ENCODE data around the gene MNDA. TPM values are rescaled to one million over a fixed set of nuclear protein-coding genes. Genes with fewer than 3 reads are reported as not detected.

The MNDA gene
- total RNA-seq: 1 to 10 TPM; 2.0 to 4.2 (median 3.6) TPM

- TF ChIP-seq POLR2AphosphoS5 (IDR thresholded peaks at IDR 0.05) (no peak), POLR2A (IDR thresholded peaks at IDR 0.05) (peak in 1 of 2 donors; percentile 27)
- 72% methylated on average over 5 of the region's 5 CpGs for WGBS
- Histone ChIP-seq H3K27me3 (no peaks in the 10 kb centered on the region), H3K4me3 (peak within 1 kb of the TSS; percentile 10), H3K27ac (no peak within 1 kb of the TSS), H3K9me3 (no peaks in the 10 kb centered on the region), H3K36me3 (no peaks in the 10 kb centered on the region), H3K4me1 (no peaks in the 10 kb centered on the region)
- no peak for DNase-seq (ENCODE audit: low spot score in 2 of 2)
Measured at GRCh38 chr1:158830904-158831507, at the start of gene MNDA. TSS of gene MNDA (plus strand) at chr1:158831351. CDS start at chr1:158842154, 10,803 bp downstream.

GRCh38 chr1:158793604-158794003 is 37.5 kb upstream of the MNDA start:
- no peak for DNase-seq (ENCODE audit: low spot score in 2 of 2)
- Histone ChIP-seq H3K27me3 (no peaks in the 10 kb centered on the region), H3K27ac (no peak overlapping the region), H3K4me1 (no peaks in the 10 kb centered on the region), H3K36me3 (no peaks in the 10 kb centered on the region), H3K4me3 (no peak overlapping the region), H3K9me3 (no peaks in the 10 kb centered on the region)
- no peak for TF ChIP-seq POLR2AphosphoS5 (IDR thresholded peaks at IDR 0.05)
- 77% methylated on average over 2 of the region's 2 CpGs for WGBS

- TF ChIP-seq POLR2A (IDR thresholded peaks at IDR 0.05): no peak
- no peak for TF ChIP-seq EP300 (IDR thresholded peaks at IDR 0.05)
- no peak overlapping the region for H3K4me3 ChIP-seq
- H3K27me3 ChIP-seq: no peaks in the 10 kb centered on the region
- DNase-seq (ENCODE audit: low spot score in 2 of 2): no peak
- no peaks in the 10 kb centered on the region for H3K36me3 ChIP-seq
- no peaks in the 10 kb centered on the region for H3K4me1 ChIP-seq
- H3K9me3 ChIP-seq: no peaks in the 10 kb centered on the region
- no peak overlapping the region for H3K27ac ChIP-seq
- WGBS: 57% methylated on average over 5 of the region's 6 CpGs
Measured at GRCh38 chr1:158794247-158794646, 36.9 kb upstream of the MNDA start.

GRCh38 chr1:158798531-158798930 is 32.6 kb upstream of the MNDA start:
- Histone ChIP-seq H3K27me3 (no peaks in the 10 kb centered on the region), H3K4me1 (no peaks in the 10 kb centered on the region), H3K27ac (no peak overlapping the region), H3K36me3 (no peaks in the 10 kb centered on the region), H3K9me3 (no peaks in the 10 kb centered on the region), H3K4me3 (no peak overlapping the region)
- TF ChIP-seq CTCF (IDR thresholded peaks at IDR 0.05) (no peak), POLR2AphosphoS5 (IDR thresholded peaks at IDR 0.05) (no peak)
- no peak for DNase-seq (ENCODE audit: low spot score in 2 of 2)
- WGBS: 49% methylated on average over 3 of the region's 3 CpGs

GRCh38 chr1:158799689-158800088 is 31.5 kb upstream of the MNDA start:
- H3K9me3 ChIP-seq: no peaks in the 10 kb centered on the region
- no peak overlapping the region for H3K27ac ChIP-seq
- no peaks in the 10 kb centered on the region for H3K27me3 ChIP-seq
- no peaks in the 10 kb centered on the region for H3K36me3 ChIP-seq
- 72% methylated on average over 4 of the region's 4 CpGs for WGBS
- DNase-seq (ENCODE audit: low spot score in 2 of 2): no peak
- no peak overlapping the region for H3K4me3 ChIP-seq
- TF ChIP-seq POLR2A (IDR thresholded peaks at IDR 0.05) (no peak), POLR2AphosphoS5 (IDR thresholded peaks at IDR 0.05) (no peak), EP300 (IDR thresholded peaks at IDR 0.05) (no peak), CTCF (IDR thresholded peaks at IDR 0.05) (no peak)
- H3K4me1 ChIP-seq: no peaks in the 10 kb centered on the region

- H3K4me3 ChIP-seq: no peak overlapping the region
- H3K9me3 ChIP-seq: no peaks in the 10 kb centered on the region
- TF ChIP-seq CTCF (IDR thresholded peaks at IDR 0.05): no peak
- no peak for TF ChIP-seq EP300 (IDR thresholded peaks at IDR 0.05)
- no peak for TF ChIP-seq POLR2AphosphoS5 (IDR thresholded peaks at IDR 0.05)
- TF ChIP-seq POLR2A (IDR thresholded peaks at IDR 0.05): no peak
- DNase-seq (ENCODE audit: low spot score in 2 of 2): no peak
- H3K27me3 ChIP-seq: no peaks in the 10 kb centered on the region
- no peak overlapping the region for H3K27ac ChIP-seq
- H3K36me3 ChIP-seq: no peaks in the 10 kb centered on the region
- no peaks in the 10 kb centered on the region for H3K4me1 ChIP-seq
- WGBS: 86% methylated on average over 2 of the region's 2 CpGs
Measured at GRCh38 chr1:158800526-158800925, 30.6 kb upstream of the MNDA start.

GRCh38 chr1:158801396-158801795 is 29.8 kb upstream of the MNDA start:
- WGBS: 85% methylated on average over 1 of the region's 1 CpG
- no peak overlapping the region for H3K27ac ChIP-seq
- H3K9me3 ChIP-seq: no peaks in the 10 kb centered on the region
- no peaks in the 10 kb centered on the region for H3K36me3 ChIP-seq
- H3K27me3 ChIP-seq: no peaks in the 10 kb centered on the region
- H3K4me1 ChIP-seq: no peaks in the 10 kb centered on the region
- TF ChIP-seq POLR2A (IDR thresholded peaks at IDR 0.05) (no peak), CTCF (IDR thresholded peaks at IDR 0.05) (no peak), POLR2AphosphoS5 (IDR thresholded peaks at IDR 0.05) (no peak), EP300 (IDR thresholded peaks at IDR 0.05) (no peak)
- H3K4me3 ChIP-seq: no peak overlapping the region
- DNase-seq (ENCODE audit: low spot score in 2 of 2): no peak

Data from suprapubic skin (tissue), 4 donors.